HG02840 (cell line): Measurements from ENCODE around the gene TRMT61A.
"Not testable (repeated sequence)": the region's sequence is repeated elsewhere in the genome, so short reads cannot be mapped to it uniquely, and the experiment has no call there.

Experiments used
- ATAC-seq: cut with Tn5 transposase; IDR thresholded peaks from one replicate; pipeline ENCODE4 v1.9.1; 2021; ENCODE audit warnings: mild to moderate bottlenecking, moderate library complexity, moderate number of reproducible peaks; ENCODE audit not compliant: unreplicated experiment, low FRiP score

The TRMT61A gene

GRCh38 chr14:103508521-103509329 lies 20.3 kb upstream of the TRMT61A start:
- ATAC-seq, result no peak

GRCh38 chr14:103509864-103510723 lies 18.9 kb upstream of the TRMT61A start:
- ATAC-seq, result no peak

DNA sequence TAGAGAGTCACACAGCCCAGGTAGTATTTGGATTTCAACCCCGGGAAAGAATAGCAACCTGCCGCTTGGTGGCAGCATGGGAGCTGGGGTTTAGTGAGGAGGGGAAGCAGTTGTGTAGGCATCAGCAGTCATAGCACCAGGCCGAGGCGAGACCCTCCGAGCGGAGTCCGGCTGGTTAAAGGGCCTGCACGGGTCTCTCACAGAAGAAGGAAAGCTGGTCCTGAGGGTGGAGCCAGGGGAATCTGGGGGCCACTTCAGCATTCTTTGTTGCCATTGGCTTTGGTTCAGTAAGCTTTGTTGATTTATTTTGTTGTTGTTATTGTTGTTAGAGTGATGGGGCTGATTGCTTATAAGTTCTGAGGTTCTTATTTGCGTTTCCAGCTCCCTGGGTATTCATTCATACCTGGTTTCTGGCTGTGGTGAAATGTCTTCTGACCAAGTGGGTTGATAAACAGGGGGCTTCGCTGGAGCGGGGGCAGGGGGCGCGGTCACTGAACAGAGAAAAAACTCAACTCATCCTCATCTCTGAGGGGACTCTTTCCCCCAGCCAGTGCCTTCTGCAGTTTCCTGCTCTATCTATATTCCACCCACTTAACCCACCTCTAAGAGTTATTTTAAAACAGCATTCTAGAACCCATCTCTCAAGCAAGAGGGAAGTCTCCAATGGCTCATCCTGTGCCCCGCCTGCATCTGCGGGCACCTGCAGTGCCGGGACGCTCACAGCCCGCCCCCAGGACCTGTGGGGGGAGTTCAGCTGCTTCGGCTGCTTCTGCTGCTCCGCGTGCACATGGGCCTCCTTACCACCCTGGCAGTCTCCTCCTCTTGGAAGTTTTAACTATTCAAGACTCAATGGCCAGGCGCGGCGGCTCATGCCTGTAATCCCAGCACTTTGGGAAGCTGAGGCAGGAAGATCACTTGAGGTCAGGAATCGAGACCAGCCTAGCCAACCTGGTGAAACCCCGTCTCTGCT lies 18.0 kb upstream of the TRMT61A start:
- ATAC-seq, result no peak

DNA sequence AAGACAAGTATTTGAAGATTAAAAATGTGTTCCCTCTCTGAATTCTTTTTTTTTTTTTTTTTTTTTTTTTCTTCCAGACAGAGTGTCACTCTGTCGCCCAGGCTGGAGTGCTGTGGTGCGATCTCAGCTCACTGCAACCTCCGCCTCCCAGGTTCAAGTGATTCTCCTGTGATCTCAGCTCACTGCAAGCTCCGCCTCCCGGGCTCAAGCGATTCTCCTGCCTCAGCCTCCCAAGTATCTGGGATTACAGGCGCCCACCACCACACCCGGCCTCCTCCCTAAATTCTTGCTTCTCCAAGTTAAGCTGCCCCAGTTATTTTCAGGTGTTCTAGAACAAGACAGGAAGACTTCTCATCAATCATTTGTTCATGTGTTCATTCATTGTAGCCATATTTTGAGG lies 16.8 kb upstream of the TRMT61A start:
- not testable (repeated sequence) for ATAC-seq

DNA sequence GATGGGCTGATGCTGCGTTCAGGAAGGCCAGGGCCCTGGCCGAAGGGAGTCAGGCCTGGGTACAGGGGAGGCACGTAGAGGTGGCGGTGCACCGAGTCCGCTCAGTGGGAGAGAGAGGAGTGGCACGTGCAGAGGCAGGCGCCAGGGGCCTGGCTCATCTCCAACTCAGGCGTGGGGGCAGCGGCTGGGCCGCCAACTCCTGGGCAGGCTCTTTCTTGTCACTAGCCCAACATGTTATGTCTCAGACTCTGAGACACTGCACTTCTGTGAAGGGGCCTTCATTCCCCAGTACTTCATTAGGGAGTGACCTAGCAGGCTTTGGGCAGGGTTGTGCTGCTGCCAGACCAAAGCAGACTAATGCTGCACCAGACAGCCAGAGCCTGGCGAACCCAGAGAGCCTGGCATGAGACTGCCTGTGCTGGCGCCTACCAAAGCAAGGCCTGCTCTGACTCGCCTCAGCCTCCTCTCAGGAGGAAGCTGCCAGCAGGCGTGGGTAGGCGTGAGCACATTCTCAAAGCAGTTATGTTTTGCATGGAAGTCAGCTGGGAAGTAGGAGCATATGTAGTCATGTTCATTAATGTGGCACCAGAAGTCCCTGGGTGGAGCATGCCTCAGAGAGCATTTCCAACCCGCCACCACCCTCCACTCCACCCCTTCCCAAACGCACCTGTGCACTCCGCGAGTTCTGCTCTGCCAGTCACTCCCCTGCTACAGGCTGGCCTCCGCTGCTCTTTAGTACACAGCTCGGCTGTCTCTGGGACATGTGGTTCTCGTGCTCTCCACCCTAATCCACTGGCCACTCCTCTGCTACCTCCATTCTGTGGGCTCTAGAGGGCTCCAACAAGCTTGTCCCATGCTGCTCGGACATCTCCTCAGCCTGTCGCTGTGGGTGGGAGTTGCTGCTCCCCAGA lies 16.0 kb upstream of the TRMT61A start:
- no peak for ATAC-seq

DNA sequence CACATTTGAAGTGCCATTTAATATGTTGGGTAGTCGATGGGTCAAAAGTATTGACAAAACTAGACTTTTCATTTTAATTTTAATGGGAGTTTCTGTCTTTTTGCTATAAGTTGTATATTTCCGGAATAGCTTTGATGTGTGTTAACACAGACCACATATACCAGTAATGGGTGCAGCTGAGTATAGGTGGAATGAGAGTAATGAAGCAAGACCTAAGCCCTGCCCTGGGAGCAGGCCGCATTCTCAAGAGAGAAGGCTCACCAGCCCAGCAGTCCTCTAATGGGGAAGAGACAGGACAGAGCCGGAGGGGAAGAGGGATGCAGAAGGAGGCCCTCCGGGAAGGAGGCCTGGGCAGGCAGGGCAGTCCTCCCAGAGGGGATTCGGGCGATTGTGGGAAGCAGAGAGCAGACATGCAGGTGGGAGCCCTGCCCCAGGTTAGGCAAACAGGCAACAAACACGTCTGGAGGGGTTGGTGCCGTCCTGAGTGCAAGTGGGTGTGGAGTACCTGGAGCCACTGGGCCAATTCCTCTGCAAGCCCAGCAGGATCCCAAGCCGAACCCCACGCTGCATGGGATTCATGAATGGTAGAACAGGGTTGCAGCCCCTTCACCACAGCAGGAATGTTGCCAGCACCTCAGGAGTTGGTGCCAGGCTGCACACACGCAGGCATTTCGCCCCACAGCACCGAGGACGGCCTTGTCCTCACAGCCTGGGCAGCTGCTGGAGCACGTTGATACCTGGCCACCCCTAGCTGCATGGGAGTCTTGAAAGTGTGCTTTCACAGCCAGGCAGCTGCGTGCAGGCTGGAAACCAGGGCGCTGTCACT lies 14.2 kb upstream of the TRMT61A start:
- ATAC-seq, result no peak

- ATAC-seq, result no peak
Observed at GRCh38 chr14:103516426-103517173, 12.4 kb upstream of the TRMT61A start.

GRCh38 chr14:103517174-103517566 lies 11.8 kb upstream of the TRMT61A start:
- ATAC-seq, result no peak

DNA sequence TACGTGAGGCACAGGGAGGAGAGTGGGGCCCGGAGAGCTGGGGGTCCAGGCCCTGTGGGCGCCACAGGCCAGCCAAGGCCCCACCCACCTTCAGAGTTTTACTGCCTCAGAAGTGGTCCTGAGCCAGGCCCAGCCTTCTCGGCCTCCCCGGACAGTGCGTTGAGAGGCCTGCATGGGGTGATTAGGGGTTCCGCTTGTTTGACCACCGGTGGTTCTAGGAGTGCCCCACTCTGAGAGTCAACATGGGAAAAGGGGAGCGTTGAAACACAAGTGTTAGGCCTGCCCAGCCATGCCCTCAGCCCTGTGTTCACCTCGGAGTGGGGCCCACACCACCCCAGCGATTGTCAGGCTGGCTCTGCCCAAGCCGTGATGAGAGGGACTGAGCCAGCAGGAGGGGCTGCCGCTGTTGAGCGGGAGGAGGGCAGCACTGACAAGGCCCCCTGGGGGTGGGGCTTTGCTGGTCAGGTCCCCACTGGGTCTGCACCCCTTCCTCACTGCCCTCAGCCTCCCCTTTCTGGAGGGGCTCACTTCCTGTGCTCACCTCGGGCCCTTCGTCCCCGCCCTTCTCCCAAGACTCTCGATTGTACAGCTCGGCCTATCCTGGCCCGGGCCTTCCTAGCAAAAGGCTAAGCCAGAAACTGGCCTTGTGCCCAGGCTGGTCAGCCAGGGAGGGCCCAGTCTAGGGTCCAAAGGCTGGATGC lies 11.1 kb upstream of the TRMT61A start:
- no peak for ATAC-seq

- no peak for ATAC-seq
Observed at GRCh38 chr14:103518422-103519042, 10.5 kb upstream of the TRMT61A start.

GRCh38 chr14:103519043-103519836 lies 9.8 kb upstream of the TRMT61A start:
- no peak for ATAC-seq

GRCh38 chr14:103519837-103520212 lies 9.2 kb upstream of the TRMT61A start:
- no peak for ATAC-seq

DNA sequence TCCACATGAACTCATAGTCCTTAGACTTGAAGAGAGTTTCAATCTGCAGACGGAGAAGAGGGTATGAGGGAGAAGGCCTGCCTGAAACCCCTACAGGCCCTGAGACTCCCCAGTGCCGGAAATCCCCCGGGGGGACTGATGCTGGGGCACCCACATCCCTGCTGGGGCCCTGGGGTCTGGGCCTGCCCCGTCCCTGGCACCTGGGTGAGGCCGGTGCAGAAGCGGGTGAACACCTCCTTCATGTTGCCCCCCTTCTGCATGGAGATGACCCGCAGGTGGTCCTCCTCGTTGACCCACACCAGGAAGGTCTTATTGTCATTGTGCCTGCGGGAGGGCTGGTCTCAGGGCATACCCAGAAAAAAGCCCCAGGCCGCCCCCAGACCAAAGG lies 8.7 kb upstream of the TRMT61A start:
- no peak for ATAC-seq

DNA sequence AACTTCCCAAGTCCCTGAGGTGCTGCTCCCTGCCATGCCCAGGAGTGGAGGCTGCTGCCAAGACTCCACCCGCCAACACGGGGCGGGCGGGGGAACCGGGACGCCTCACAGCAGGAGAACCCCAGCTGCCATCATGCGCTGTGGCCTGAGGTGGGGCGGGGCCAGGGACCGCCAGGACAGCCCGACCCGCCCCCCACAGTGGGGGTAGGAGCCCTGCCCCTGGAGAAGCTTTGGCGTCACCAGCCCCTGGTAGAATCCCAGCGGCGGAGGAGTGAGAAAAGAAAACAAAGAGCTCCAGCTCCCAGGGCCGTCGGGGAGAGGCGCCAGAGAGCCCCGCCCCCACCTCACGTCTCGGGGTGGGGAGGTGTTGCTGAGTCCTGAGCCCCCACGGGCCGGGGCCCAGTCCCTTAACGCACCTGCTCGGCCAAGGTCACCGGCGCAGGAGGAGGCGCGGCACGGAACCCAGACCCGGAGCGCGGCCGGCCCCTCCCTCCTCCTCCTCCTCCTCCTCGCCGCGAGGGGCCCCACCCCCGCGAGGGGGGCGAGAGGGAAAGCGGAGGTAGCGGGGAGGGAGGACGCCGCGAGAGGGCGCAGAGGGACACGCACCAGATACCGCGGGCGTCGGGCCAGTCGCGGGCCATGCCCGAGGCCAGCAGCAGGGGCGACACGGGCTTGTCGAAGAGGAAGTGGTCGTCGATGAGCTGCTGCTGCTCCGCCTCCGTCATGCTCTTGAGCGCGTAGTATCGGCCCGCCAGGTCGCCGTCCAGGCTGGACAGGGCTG lies 8.1 kb upstream of the TRMT61A start:
- no peak for ATAC-seq

GRCh38 chr14:103521438-103521950 lies 7.5 kb upstream of the TRMT61A start:
- no peak for ATAC-seq
